H9 (cell line): Measurements from ENCODE around the gene LYRM7. TPM values are rescaled to one million over a fixed set of nuclear protein-coding genes. Genes with fewer than 3 reads are reported as not detected.

ENCODE experiments used
- DNase-seq: peaks from one replicate; pipeline ENCODE4 v3.0.0-alpha.2; 2017
- H2AFZ ChIP-seq: one replicate; pipeline ENCODE4 v1.6.1; 2013; ENCODE audit warnings: mild to moderate bottlenecking, low read length, control low read depth, moderate library complexity
- H2AK5ac ChIP-seq: 2 replicates; pipeline ENCODE4 v1.6.1; 2013; ENCODE audit warnings: low read length, control low read depth, mixed read lengths; ENCODE audit not compliant: insufficient read length
- H2BK120ac ChIP-seq: one replicate; pipeline ENCODE4 v1.6.1; 2013; ENCODE audit warnings: low read depth, mild to moderate bottlenecking, low read length, control low read depth, inconsistent platforms; ENCODE audit not compliant: poor library complexity, severe bottlenecking
- H2BK12ac ChIP-seq: 2 replicates; pipeline ENCODE4 v1.6.1; 2013; ENCODE audit warnings: low read length, control low read depth, mixed read lengths, low read depth; ENCODE audit not compliant: insufficient read length
- H2BK15ac ChIP-seq: 2 replicates; pipeline ENCODE4 v1.6.1; 2013; ENCODE audit warnings: low read depth, low read length, control low read depth
- H2BK20ac ChIP-seq: one replicate; pipeline ENCODE4 v1.6.1; 2013; ENCODE audit warnings: low read depth, mild to moderate bottlenecking, low read length, control low read depth, inconsistent platforms; ENCODE audit not compliant: poor library complexity, severe bottlenecking
- H2BK5ac ChIP-seq: 2 replicates; pipeline ENCODE4 v1.6.1; 2013; ENCODE audit warnings: low read length, control low read depth, mixed read lengths; ENCODE audit not compliant: insufficient read length
- H3K14ac ChIP-seq: 2 replicates; pipeline ENCODE4 v1.6.1; 2013; ENCODE audit warnings: low read length, control low read depth; ENCODE audit not compliant: insufficient read depth
- H3K18ac ChIP-seq: 2 replicates; pipeline ENCODE4 v1.6.1; 2013; ENCODE audit warnings: low read depth, mild to moderate bottlenecking, mixed read lengths, low read length, control low read depth; ENCODE audit not compliant: insufficient read length
- H3K23ac ChIP-seq: 2 replicates; pipeline ENCODE4 v1.6.1; 2013; ENCODE audit warnings: low read length, control low read depth, mixed read lengths, low read depth; ENCODE audit not compliant: insufficient read length
- H3K23me2 ChIP-seq: 2 replicates; pipeline ENCODE4 v1.6.1; 2013; ENCODE audit warnings: low read depth, mild to moderate bottlenecking, mixed read lengths, low read length, control low read depth; ENCODE audit not compliant: insufficient read length, poor library complexity, severe bottlenecking
- H3K27ac ChIP-seq: 2 replicates; pipeline ENCODE4 v1.5.1; 2013; ENCODE audit warnings: low read length, control low read depth, mixed read lengths, low read depth; ENCODE audit not compliant: insufficient read length
- H3K27me3 ChIP-seq: 2 replicates; pipeline ENCODE4 v1.6.1; 2013; ENCODE audit warnings: low read length, control low read depth, inconsistent platforms; ENCODE audit not compliant: insufficient read depth
- H3K4ac ChIP-seq: 2 replicates; pipeline ENCODE4 v1.6.1; 2013; ENCODE audit warnings: low read depth, mild to moderate bottlenecking, control low read depth, inconsistent platforms, low read length, moderate library complexity
- H3K4me1 ChIP-seq: 2 replicates; pipeline ENCODE4 v1.6.1; 2013; ENCODE audit warnings: low read length, control low read depth, inconsistent platforms; ENCODE audit not compliant: insufficient read depth
- H3K4me2 ChIP-seq: 2 replicates; pipeline ENCODE4 v1.6.1; 2013; ENCODE audit warnings: low read length, control low read depth, mixed read lengths; ENCODE audit not compliant: insufficient read length, insufficient read depth
- H3K56ac ChIP-seq: 2 replicates; pipeline ENCODE4 v1.6.1; 2013; ENCODE audit warnings: low read depth, mild to moderate bottlenecking, mixed read lengths, low read length, control low read depth; ENCODE audit not compliant: insufficient read length
- H3K79me1 ChIP-seq: 2 replicates; pipeline ENCODE4 v1.6.1; 2013; ENCODE audit warnings: low read depth, mild to moderate bottlenecking, moderate library complexity, low read length, control low read depth, inconsistent platforms; ENCODE audit not compliant: insufficient read depth, poor library complexity, severe bottlenecking
- H3K79me2 ChIP-seq: 2 replicates; pipeline ENCODE4 v1.6.1; 2013; ENCODE audit warnings: low read length, control low read depth, inconsistent platforms; ENCODE audit not compliant: insufficient read depth
- H3K9ac ChIP-seq: 2 replicates; pipeline ENCODE4 v1.6.1; 2013; ENCODE audit warnings: low read length, control low read depth, mixed read lengths; ENCODE audit not compliant: insufficient read length; ENCODE audit errors: extremely low read depth
- H3K9me3 ChIP-seq: one replicate; pipeline ENCODE4 v1.6.1; 2013; ENCODE audit warnings: low read depth, low read length, inconsistent platforms; ENCODE audit not compliant: control insufficient read depth
- H3T11ph ChIP-seq: one replicate; pipeline ENCODE4 v1.6.1; 2013; ENCODE audit warnings: mild to moderate bottlenecking, low read length, control low read depth, inconsistent platforms
- H4K20me1 ChIP-seq: one replicate; pipeline ENCODE4 v1.6.1; 2013; ENCODE audit not compliant: control insufficient read depth, insufficient read length, insufficient read depth
- H4K5ac ChIP-seq: 2 replicates; pipeline ENCODE4 v1.6.1; 2013; ENCODE audit warnings: low read depth, mild to moderate bottlenecking, mixed read lengths, low read length, control low read depth; ENCODE audit not compliant: insufficient read length
- H4K8ac ChIP-seq: replicated peaks from 2 replicates; pipeline ENCODE4 v1.6.1; 2013; ENCODE audit warnings: low read length, control low read depth, mixed read lengths, low read depth; ENCODE audit not compliant: insufficient read length
- H4K91ac ChIP-seq: 2 replicates; pipeline ENCODE4 v1.6.1; 2013; ENCODE audit warnings: low read depth, mild to moderate bottlenecking, moderate library complexity, mixed read lengths, low read length, control low read depth; ENCODE audit not compliant: insufficient read length
- H3K27ac Mint-ChIP-seq, 3 experiments: 2 replicates in 2 of 3; 3 replicates in 1 of 3; pipeline ENCODE4 v1.8.0; 2020 to 2021; ENCODE audit warnings: mixed read lengths in 3 of 3, mild to moderate bottlenecking in 1 of 3, moderate library complexity in 1 of 3
- H3K27me3 Mint-ChIP-seq: 2 replicates; pipeline ENCODE4 v1.8.0; 2021; ENCODE audit warnings: low read depth, mild to moderate bottlenecking, moderate library complexity, mixed read lengths
- H3K36me3 Mint-ChIP-seq, 3 experiments: 2 replicates in 2 of 3; 3 replicates in 1 of 3; pipeline ENCODE4 v1.8.0; 2020 to 2021; ENCODE audit warnings: low read depth in 3 of 3, mixed read lengths in 3 of 3; ENCODE audit not compliant: insufficient read depth in 1 of 3
- H3K4me1 Mint-ChIP-seq, 2 experiments: 2 replicates each; pipeline ENCODE4 v1.8.0; 2020; ENCODE audit warnings: mixed read lengths in 2 of 2
- H3K4me3 Mint-ChIP-seq, 2 experiments: 2 replicates in 1 of 2; 3 replicates in 1 of 2; pipeline ENCODE4 v1.8.0; 2020 to 2021; ENCODE audit warnings: mild to moderate bottlenecking in 2 of 2, mixed read lengths in 2 of 2, moderate library complexity in 1 of 2
- H3K9me3 Mint-ChIP-seq, 2 experiments: 2 replicates in 1 of 2; 3 replicates in 1 of 2; pipeline ENCODE4 v1.8.0; 2020; ENCODE audit warnings: mild to moderate bottlenecking in 2 of 2, mixed read lengths in 2 of 2, moderate library complexity in 1 of 2
- CTCF ChIP-seq: fragments of 200-600 bp; sonication (generic); conservative IDR thresholded peaks from 3 replicates; pipeline ENCODE4 v1.8.0; 2021; ENCODE audit warnings: antibody characterized with exemption, mild to moderate bottlenecking
- WGBS: extraction: QIAGEN DNeasy Blood & Tissue Kit; methylation state at CpG from one replicate; pipeline ENCODE4 v1.1.7; 2013; ENCODE audit warnings: missing lambda C conversion rate, low lambda C conversion rate, mixed read lengths; ENCODE audit not compliant: insufficient read length; ENCODE audit errors: extremely low coverage; 5-methylcytosine and 5-hydroxymethylcytosine counted together
- total RNA-seq: library from RNA; stranded (reverse); gene quantifications from 2 replicates; pipeline ENCODE4 v1.2.1, GENCODE V29; 2021

LYRM7 gene
- total RNA-seq, 1 experiment from 2014 or later, result 7.0 TPM

DNA sequence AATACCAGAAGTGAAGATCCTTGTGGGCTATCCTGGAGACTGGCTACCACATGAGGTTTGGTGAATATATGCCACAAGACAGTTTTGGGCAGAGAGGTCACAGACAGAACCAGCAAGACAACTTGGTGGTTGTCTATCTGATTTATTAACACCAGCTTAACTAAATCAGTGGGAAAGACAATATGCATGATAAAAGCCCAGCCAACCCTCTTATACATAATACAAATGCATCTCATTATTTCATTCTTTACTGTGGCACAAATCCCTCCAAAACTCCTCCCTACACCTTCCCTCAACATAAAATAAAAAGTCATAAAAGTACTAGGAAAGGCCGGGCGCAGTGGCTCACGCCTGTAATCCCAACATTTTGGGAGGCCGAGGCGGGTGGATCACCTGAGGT, 13.8 kb upstream of the LYRM7 start:
- no peaks in the 10 kb centered on the region for H4K20me1 ChIP-seq

More for the DNA sequence above, 13.8 kb upstream of the LYRM7 start:
- H3K79me2 ChIP-seq, result no peaks in the 10 kb centered on the region
- H3K79me1 ChIP-seq, result no peaks in the 10 kb centered on the region
- H2BK15ac ChIP-seq, result no peak overlapping the region
- no peak overlapping the region for H3K27ac ChIP-seq
- H3K56ac ChIP-seq, result no peak overlapping the region
- no peak overlapping the region for H2BK12ac ChIP-seq
- H3T11ph ChIP-seq, result no peak overlapping the region
- H2BK5ac ChIP-seq, result no peak overlapping the region
- no peaks in the 10 kb centered on the region for H3K9me3 ChIP-seq
- no peak overlapping the region for H4K8ac ChIP-seq
- H2AK5ac ChIP-seq, result no peak overlapping the region
- peaks cover 32 to 50% (median 40%) of the 10 kb centered on the region in 3 experiments for H3K36me3 Mint-ChIP-seq
- H3K4me3 Mint-ChIP-seq, result no peak overlapping the region
- H3K18ac ChIP-seq, result no peak overlapping the region
- WGBS, result no CpG with 5 or more reads among the region's 5 CpGs
- H3K27me3 Mint-ChIP-seq, result no peaks in the 10 kb centered on the region
- H2BK20ac ChIP-seq, result no peak overlapping the region
- no peak for TF ChIP-seq CTCF
- H3K4me2 ChIP-seq, result no peak overlapping the region
- no peak overlapping the region for H4K91ac ChIP-seq
- H3K4ac ChIP-seq, result no peak overlapping the region
- no peaks in the 10 kb centered on the region for H3K27me3 ChIP-seq
- H3K23me2 ChIP-seq, result no peaks in the 10 kb centered on the region
- H3K23ac ChIP-seq, result no peak overlapping the region
- H4K5ac ChIP-seq, result no peak overlapping the region
- no peak overlapping the region for H2AFZ ChIP-seq
- H3K9ac ChIP-seq, result no peak overlapping the region
- no peak overlapping the region for H3K14ac ChIP-seq
- H3K27ac Mint-ChIP-seq, result peak overlapping the region in 1 of 3 experiments; percentile 58; a peak in 3 of 7 replicates
- DNase-seq, result no peak
- H3K4me1 ChIP-seq, result no peaks in the 10 kb centered on the region
- H3K4me1 Mint-ChIP-seq, result peaks cover 14 to 17% of the 10 kb centered on the region in 2 experiments
- no peak overlapping the region for H2BK120ac ChIP-seq
- H3K9me3 Mint-ChIP-seq, result no peaks in the 10 kb centered on the region
